ENCODE results near the gene ZNF536.

GRCh38 chr19:30570194-30570593 lies 198.0 kb downstream of the ZNF536 start:
- TF ChIP-seq, protein P1, sequence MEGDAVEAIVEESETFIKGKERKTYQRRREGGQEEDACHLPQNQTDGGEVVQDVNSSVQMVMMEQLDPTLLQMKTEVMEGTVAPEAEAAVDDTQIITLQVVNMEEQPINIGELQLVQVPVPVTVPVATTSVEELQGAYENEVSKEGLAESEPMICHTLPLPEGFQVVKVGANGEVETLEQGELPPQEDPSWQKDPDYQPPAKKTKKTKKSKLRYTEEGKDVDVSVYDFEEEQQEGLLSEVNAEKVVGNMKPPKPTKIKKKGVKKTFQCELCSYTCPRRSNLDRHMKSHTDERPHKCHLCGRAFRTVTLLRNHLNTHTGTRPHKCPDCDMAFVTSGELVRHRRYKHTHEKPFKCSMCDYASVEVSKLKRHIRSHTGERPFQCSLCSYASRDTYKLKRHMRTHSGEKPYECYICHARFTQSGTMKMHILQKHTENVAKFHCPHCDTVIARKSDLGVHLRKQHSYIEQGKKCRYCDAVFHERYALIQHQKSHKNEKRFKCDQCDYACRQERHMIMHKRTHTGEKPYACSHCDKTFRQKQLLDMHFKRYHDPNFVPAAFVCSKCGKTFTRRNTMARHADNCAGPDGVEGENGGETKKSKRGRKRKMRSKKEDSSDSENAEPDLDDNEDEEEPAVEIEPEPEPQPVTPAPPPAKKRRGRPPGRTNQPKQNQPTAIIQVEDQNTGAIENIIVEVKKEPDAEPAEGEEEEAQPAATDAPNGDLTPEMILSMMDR (IDR thresholded peaks at IDR 0.05) = no peak
- TF ChIP-seq EP300 (IDR thresholded peaks at IDR 0.05) = no peak
- no peak for TF ChIP-seq POLR2AphosphoS5 (IDR thresholded peaks at IDR 0.05)
- TF ChIP-seq POLR2A (IDR thresholded peaks at IDR 0.05) = no peak

All from sigmoid colon (tissue), 4 donors.